ENCODE data around the gene SRI.
"Not testable (repeated sequence)": the region's sequence is repeated elsewhere in the genome, so short reads cannot be mapped to it uniquely, and the experiment has no call there.

Gene SRI

GRCh38 chr7:88172842-88173241 is 47.0 kb downstream of the SRI start:
- DNase-seq, result no peak

GRCh38 chr7:88169717-88170320 is 50.0 kb downstream of the SRI start:
- DNase-seq, result peak; percentile 45

- DNase-seq, result no peak
Observed at GRCh38 chr7:88167721-88168120, 52.1 kb downstream of the SRI start.

GRCh38 chr7:88167223-88167622 is 52.6 kb downstream of the SRI start:
- no peak for DNase-seq

- DNase-seq, result peak; percentile 39
Observed at GRCh38 chr7:88165697-88166096, 54.1 kb downstream of the SRI start.

GRCh38 chr7:88159741-88160140 is 60.1 kb downstream of the SRI start:
- not testable (repeated sequence) for DNase-seq

- DNase-seq, result no peak
Observed at GRCh38 chr7:88156356-88156755, 63.5 kb downstream of the SRI start.

- DNase-seq, result no peak
Observed at GRCh38 chr7:88155756-88156155, 64.1 kb downstream of the SRI start.

Measured in hematopoietic multipotent progenitor cell treated with erythropoietin and hydrocortisone succinate and interleukin-3 and kit ligand, for 6 days (in vitro differentiated cells).